Activated CD4-positive, alpha-beta T cell treated with anti-CD3 and anti-CD28 coated beads, Interleukin-2, Interleukin-6, amounts not matched to agents 100 ng/mL and 50 ng/mL, durations not matched to agents 16 hours and 8 hours (primary cell): ENCODE measurements around the gene LRRIQ1.
"Not testable (repeated sequence)": the region's sequence is repeated elsewhere in the genome, so short reads cannot be mapped to it uniquely, and the experiment has no call there.

ENCODE experiments used
- DNase-seq: peaks from one replicate; pipeline ENCODE4 v3.0.0-alpha.2; 2020

Gene LRRIQ1

DNA sequence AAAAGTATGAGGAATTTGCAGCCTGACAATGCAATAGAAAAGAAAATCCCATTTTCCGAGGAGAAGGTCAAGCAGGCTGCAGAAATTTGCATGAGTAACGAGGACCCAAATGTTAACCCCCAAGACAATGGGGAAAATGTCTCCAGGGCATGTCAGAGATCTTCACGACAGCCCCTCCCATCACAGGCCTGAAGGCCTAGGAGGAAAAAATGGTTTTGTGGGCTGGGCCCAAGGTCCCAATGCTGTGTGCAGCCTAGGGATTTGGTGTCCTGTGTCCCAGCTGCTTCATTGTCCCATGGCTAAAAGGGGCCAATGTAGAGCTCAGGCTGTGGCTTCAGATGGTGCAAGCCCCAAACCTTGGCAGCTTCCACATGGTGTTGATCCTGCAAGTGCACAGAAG is 167.7 kb downstream of the LRRIQ1 start:
- not testable (repeated sequence) for DNase-seq

- DNase-seq: no peak
Measured at GRCh38 chr12:85206543-85206942, 170.4 kb downstream of the LRRIQ1 start.

GRCh38 chr12:85224339-85224738 is 188.2 kb downstream of the LRRIQ1 start:
- DNase-seq: not testable (repeated sequence)

DNA sequence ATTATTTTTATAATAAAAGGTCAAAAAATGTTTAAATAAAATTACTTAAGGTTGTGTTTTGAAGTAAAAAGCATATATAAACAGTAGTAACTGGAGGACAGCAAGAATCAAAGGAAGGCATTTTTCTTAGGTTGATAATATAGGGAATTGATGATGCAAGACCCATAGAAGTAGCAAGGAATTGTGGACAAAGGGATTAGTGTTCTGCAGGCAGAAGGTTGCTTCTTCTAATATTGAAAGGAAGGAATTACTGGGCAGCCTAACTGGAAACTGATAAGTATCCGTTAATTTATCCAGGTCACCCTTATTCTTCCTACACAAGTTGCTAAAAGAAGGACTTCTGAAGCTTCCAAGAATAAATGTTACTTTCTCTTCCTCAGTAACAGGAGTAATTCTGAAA is 189.3 kb downstream of the LRRIQ1 start:
- no peak for DNase-seq

- no peak for DNase-seq
Measured at GRCh38 chr12:85237327-85237726, 201.2 kb downstream of the LRRIQ1 start.

- no peak for DNase-seq
Measured at GRCh38 chr12:85244561-85244960, 208.4 kb downstream of the LRRIQ1 start.

- no peak for DNase-seq
Measured at GRCh38 chr12:85253853-85254252, 217.7 kb downstream of the LRRIQ1 start.

GRCh38 chr12:85257671-85258070 is 221.5 kb downstream of the LRRIQ1 start:
- no peak for DNase-seq

DNA sequence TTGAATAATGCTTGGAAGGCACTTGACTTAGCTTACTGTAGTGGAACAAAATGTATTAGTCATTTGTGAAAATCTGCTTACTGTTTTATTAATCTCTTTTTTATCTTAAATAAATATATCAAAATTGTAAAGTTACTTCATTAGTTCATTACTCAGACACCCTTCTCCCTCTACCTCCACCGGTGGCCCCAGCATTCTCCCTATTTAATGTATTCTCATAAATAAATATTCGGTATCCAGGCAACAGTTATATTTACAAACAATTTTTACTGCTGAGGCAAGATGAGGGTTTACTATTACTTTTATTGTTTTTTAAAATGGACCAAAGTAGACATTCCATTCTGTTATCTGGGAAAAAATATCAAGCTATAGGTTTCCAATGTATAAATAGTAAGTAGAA is 224.3 kb downstream of the LRRIQ1 start:
- no peak for DNase-seq

GRCh38 chr12:85260896-85261295 is 224.7 kb downstream of the LRRIQ1 start:
- no peak for DNase-seq

GRCh38 chr12:85266356-85266755 is 230.2 kb downstream of the LRRIQ1 start:
- DNase-seq: no peak

GRCh38 chr12:85273381-85274314 is 237.5 kb downstream of the LRRIQ1 start:
- DNase-seq: no peak

GRCh38 chr12:85274315-85274651 is 238.1 kb downstream of the LRRIQ1 start:
- no peak for DNase-seq

GRCh38 chr12:85275374-85275773 is 239.2 kb downstream of the LRRIQ1 start:
- no peak for DNase-seq

GRCh38 chr12:85277191-85277590 is 241.0 kb downstream of the LRRIQ1 start:
- DNase-seq: no peak

DNA sequence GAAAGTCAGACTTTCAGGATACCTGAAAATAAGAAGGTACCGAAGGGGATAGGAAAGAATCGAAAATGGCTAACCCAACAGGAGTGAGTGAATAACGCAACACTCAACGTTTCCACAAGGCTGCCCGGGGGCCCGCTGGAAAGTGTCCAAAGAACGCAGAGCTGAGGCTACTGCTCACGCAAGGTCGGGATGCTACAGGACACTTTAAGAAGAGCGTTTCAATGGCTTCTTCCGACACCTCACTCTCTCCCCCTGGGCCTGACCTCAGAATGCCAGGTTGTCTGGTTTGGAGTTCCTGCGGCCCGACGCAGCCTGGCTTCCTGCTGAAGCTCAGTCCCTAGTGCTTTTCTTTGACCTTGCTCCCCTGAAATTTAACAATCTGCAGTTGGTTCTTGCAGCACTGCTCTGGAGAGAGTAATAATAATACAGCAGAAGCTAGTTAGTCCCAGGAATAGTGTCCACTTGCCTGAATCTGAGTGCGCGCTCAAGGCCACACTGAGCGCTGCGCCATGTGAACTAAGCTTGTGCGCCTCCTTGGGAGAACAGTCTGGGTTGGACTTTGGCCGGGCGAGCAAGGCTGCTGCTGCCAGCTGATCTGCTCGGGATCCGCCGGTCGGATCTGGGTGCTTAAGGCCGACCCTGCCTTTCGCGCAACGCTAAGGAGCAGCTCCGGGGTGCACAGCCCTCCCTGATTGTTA is 241.9 kb downstream of the LRRIQ1 start:
- DNase-seq: no peak

GRCh38 chr12:85278598-85279448 is 242.7 kb downstream of the LRRIQ1 start:
- no peak for DNase-seq

- no peak for DNase-seq
Measured at GRCh38 chr12:85279449-85280164, 243.5 kb downstream of the LRRIQ1 start.

- no peak for DNase-seq
Measured at GRCh38 chr12:85280165-85280983, 244.2 kb downstream of the LRRIQ1 start, which contains the start of gene ALX1. Gene ALX1 (plus strand): TSS chr12:85280220. CDS start chr12:85280262, 42 bp downstream.

- no peak for DNase-seq
Measured at GRCh38 chr12:85280984-85281630, 245.0 kb downstream of the LRRIQ1 start.
